ENCODE measurements around the gene CPNE5. TPM values are rescaled to one million over a fixed set of nuclear protein-coding genes. Genes with fewer than 3 reads are reported as not detected.

The CPNE5 gene
- total RNA-seq, 1 donor from 2014 or later: 1.2 TPM

- H3K4me1 Mint-ChIP-seq: peaks cover 22% of the 10 kb centered on the region
- H3K27ac Mint-ChIP-seq: no peak overlapping the region
- TF ChIP-seq CTCF (IDR thresholded peaks at IDR 0.05; ENCODE audit: unreplicated experiment): no peak
- no peak for DNase-seq (ENCODE audit: low spot score in 2 of 2, unreplicated experiment in 2 of 2)
- no peak overlapping the region for H3K4me3 Mint-ChIP-seq
- no peaks in the 10 kb centered on the region for H3K36me3 Mint-ChIP-seq
- peaks cover 9% of the 10 kb centered on the region for H3K27me3 Mint-ChIP-seq (ENCODE audit: low read depth)
- peaks cover 4% of the 10 kb centered on the region for H3K9me3 Mint-ChIP-seq
These were observed 48.2 kb downstream of the CPNE5 start for GRCh38 chr6:36791085-36791484.

GRCh38 chr6:36788768-36789167 lies 50.5 kb downstream of the CPNE5 start:
- Mint-ChIP-seq H3K4me3 (no peak overlapping the region), H3K36me3 (no peaks in the 10 kb centered on the region), H3K9me3 (peaks cover 4% of the 10 kb centered on the region), H3K27ac (no peak overlapping the region), H3K27me3 (ENCODE audit: low read depth) (peaks cover 9% of the 10 kb centered on the region), H3K4me1 (peaks cover 24% of the 10 kb centered on the region)
- no peak for DNase-seq (ENCODE audit: low spot score in 2 of 2, unreplicated experiment in 2 of 2)
- no peak for TF ChIP-seq CTCF (IDR thresholded peaks at IDR 0.05; ENCODE audit: unreplicated experiment)

- H3K4me1 Mint-ChIP-seq: peaks cover 19% of the 10 kb centered on the region
- H3K27me3 Mint-ChIP-seq (ENCODE audit: low read depth): peaks cover 9% of the 10 kb centered on the region
- peaks cover 4% of the 10 kb centered on the region for H3K9me3 Mint-ChIP-seq
- no peak overlapping the region for H3K27ac Mint-ChIP-seq
- no peak overlapping the region for H3K4me3 Mint-ChIP-seq
- no peak for DNase-seq (ENCODE audit: low spot score in 2 of 2, unreplicated experiment in 2 of 2)
- H3K36me3 Mint-ChIP-seq: no peaks in the 10 kb centered on the region
- TF ChIP-seq CTCF (IDR thresholded peaks at IDR 0.05; ENCODE audit: unreplicated experiment): no peak
These were observed 51.1 kb downstream of the CPNE5 start for GRCh38 chr6:36788186-36788585.

- peaks cover 4% of the 10 kb centered on the region for H3K9me3 Mint-ChIP-seq
- no peak overlapping the region for H3K27ac Mint-ChIP-seq
- H3K36me3 Mint-ChIP-seq: no peaks in the 10 kb centered on the region
- no peak for TF ChIP-seq CTCF (IDR thresholded peaks at IDR 0.05; ENCODE audit: unreplicated experiment)
- DNase-seq (ENCODE audit: low spot score in 2 of 2, unreplicated experiment in 2 of 2): no peak
- peaks cover 15% of the 10 kb centered on the region for H3K4me1 Mint-ChIP-seq
- peaks cover 6% of the 10 kb centered on the region for H3K27me3 Mint-ChIP-seq (ENCODE audit: low read depth)
- no peak overlapping the region for H3K4me3 Mint-ChIP-seq
These were observed 52.0 kb downstream of the CPNE5 start for GRCh38 chr6:36787210-36787609.

- Mint-ChIP-seq H3K27me3 (ENCODE audit: low read depth) (no peaks in the 10 kb centered on the region), H3K27ac (no peak overlapping the region), H3K4me1 (peaks cover 16% of the 10 kb centered on the region), H3K36me3 (no peaks in the 10 kb centered on the region), H3K9me3 (peaks cover 4% of the 10 kb centered on the region), H3K4me3 (no peak overlapping the region)
- no peak for DNase-seq (ENCODE audit: low spot score in 2 of 2, unreplicated experiment in 2 of 2)
- no peak for TF ChIP-seq CTCF (IDR thresholded peaks at IDR 0.05; ENCODE audit: unreplicated experiment)
These were observed 53.1 kb downstream of the CPNE5 start for GRCh38 chr6:36786055-36786675.

- DNase-seq (ENCODE audit: low spot score in 2 of 2, unreplicated experiment in 2 of 2): no peak
- H3K36me3 Mint-ChIP-seq: no peaks in the 10 kb centered on the region
- TF ChIP-seq CTCF (IDR thresholded peaks at IDR 0.05; ENCODE audit: unreplicated experiment): no peak
- no peak overlapping the region for H3K27ac Mint-ChIP-seq
- peaks cover 4% of the 10 kb centered on the region for H3K9me3 Mint-ChIP-seq
- no peak overlapping the region for H3K4me3 Mint-ChIP-seq
- no peaks in the 10 kb centered on the region for H3K27me3 Mint-ChIP-seq (ENCODE audit: low read depth)
- H3K4me1 Mint-ChIP-seq: peaks cover 14% of the 10 kb centered on the region
These were observed 54.9 kb downstream of the CPNE5 start for GRCh38 chr6:36784376-36784636.
